SU-DHL-6 (cell line): Measurements from ENCODE around the gene RAP1GAP.

ENCODE experiments used
- H2AFZ ChIP-seq: fragments of 200-600 bp; sonication (generic); 2 replicates; pipeline ENCODE4 v1.6.1; 2014; ENCODE audit warnings: low read depth, mild to moderate bottlenecking, moderate library complexity, mixed read lengths, antibody characterized with exemption, low read length; ENCODE audit not compliant: severe bottlenecking
- H3F3A ChIP-seq: fragments of 200-600 bp; shearing (Covaris generic); 2 replicates; pipeline ENCODE4 v1.6.0; 2016; ENCODE audit warnings: antibody characterized with exemption, mild to moderate bottlenecking; ENCODE audit not compliant: insufficient read depth
- H3K27ac ChIP-seq: fragments of 200-600 bp; sonication (generic); 2 replicates; pipeline ENCODE4 v1.5.1; 2016; ENCODE audit warnings: low read depth, mild to moderate bottlenecking, low read length, moderate library complexity, mixed read lengths
- H3K27me3 ChIP-seq: fragments of 200-600 bp; sonication (generic), shearing (Covaris generic); 2 replicates; pipeline ENCODE4 v1.6.0; 2014; ENCODE audit warnings: mild to moderate bottlenecking, low read length
- H3K36me3 ChIP-seq: fragments of 200-600 bp; sonication (generic); 2 replicates; pipeline ENCODE4 v1.6.1; 2014; ENCODE audit warnings: mild to moderate bottlenecking, low read length, mixed read lengths
- H3K4me2 ChIP-seq: fragments of 300-600, 200-600 bp; shearing (Covaris generic), sonication (generic); 2 replicates; pipeline ENCODE4 v1.6.0; 2014; ENCODE audit warnings: low read length, low read depth, mild to moderate bottlenecking; ENCODE audit not compliant: poor library complexity, severe bottlenecking
- H3K4me3 ChIP-seq: fragments of 200-600 bp; sonication (generic); 2 replicates; pipeline ENCODE4 v1.5.1; 2014; ENCODE audit warnings: antibody characterized with exemption, low read length, mild to moderate bottlenecking, mixed read lengths; ENCODE audit not compliant: insufficient read depth, poor library complexity, severe bottlenecking
- H3K79me2 ChIP-seq: fragments of 200-600 bp; sonication (generic); 2 replicates; pipeline ENCODE4 v1.6.1; 2014; ENCODE audit warnings: mild to moderate bottlenecking, low read length, moderate library complexity; ENCODE audit not compliant: insufficient read depth
- H3K9ac ChIP-seq: fragments of 200-600 bp; sonication (generic); 2 replicates; pipeline ENCODE4 v1.7.0; 2014; ENCODE audit warnings: mild to moderate bottlenecking, low read length
- H3K9me2 ChIP-seq: fragments of 200-600 bp; sonication (generic); replicated peaks from 2 replicates; pipeline ENCODE4 v1.6.1; 2014; ENCODE audit warnings: low read length; ENCODE audit not compliant: insufficient read depth
- H3K9me3 ChIP-seq: fragments of 200-600 bp; sonication (generic); 2 replicates; pipeline ENCODE4 v1.6.1; 2014; ENCODE audit warnings: low read length, mixed read lengths; ENCODE audit not compliant: insufficient read depth
- H4K20me1 ChIP-seq: fragments of 200-600 bp; sonication (generic); 2 replicates; pipeline ENCODE4 v1.6.1; 2014; ENCODE audit warnings: low read depth, mild to moderate bottlenecking, antibody characterized with exemption, low read length, moderate library complexity, mixed read lengths
- EZH2phosphoT487 ChIP-seq: fragments of 200-600 bp; sonication (generic), shearing (Covaris generic); conservative IDR thresholded peaks from 2 replicates; pipeline ENCODE4 v1.6.1; 2018; ENCODE audit warnings: mild to moderate bottlenecking, antibody characterized with exemption, low read length, moderate library complexity, mixed read lengths
- TF ChIP-seq, protein P1 (sequence below): fragments of 200-600 bp; sonication (generic); IDR thresholded peaks from one replicate; pipeline ENCODE4 v1.5.1; 2017; ENCODE audit warnings: antibody characterized with exemption, mild to moderate bottlenecking, low read length, moderate library complexity; ENCODE audit not compliant: insufficient read depth, poor library complexity, severe bottlenecking

RAP1GAP gene

DNA sequence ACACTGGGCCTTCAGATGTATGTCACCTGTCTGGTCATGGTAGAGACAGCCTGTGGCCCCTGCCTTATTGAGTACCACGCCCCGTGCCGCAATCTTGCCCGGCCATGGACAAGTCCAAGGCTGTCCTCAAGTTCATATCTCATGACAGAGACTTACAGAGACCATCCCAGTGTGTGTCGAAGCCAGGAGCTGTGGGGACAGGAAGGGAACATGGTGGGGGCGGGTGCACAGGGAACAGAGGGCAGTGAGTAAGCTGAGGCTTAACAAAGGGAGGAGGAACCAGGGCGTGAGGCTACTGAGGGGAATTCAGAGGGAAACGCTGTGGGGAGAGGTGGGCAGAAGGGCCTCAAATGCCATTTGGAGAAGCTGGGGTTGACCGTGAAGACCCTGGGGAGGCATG is 84.1 kb downstream of the RAP1GAP start:
- Histone ChIP-seq H3K9me3 (no peaks in the 10 kb centered on the region), H3K36me3 (no peaks in the 10 kb centered on the region), H3K79me2 (no peaks in the 10 kb centered on the region), H3K4me3 (no peak overlapping the region), H2AFZ (no peak overlapping the region), H3K9me2 (no peaks in the 10 kb centered on the region), H3F3A (no peaks in the 10 kb centered on the region), H4K20me1 (no peaks in the 10 kb centered on the region), H3K27ac (no peak overlapping the region), H3K4me2 (no peak overlapping the region), H3K27me3 (no peaks in the 10 kb centered on the region), H3K9ac (no peak overlapping the region)
- TF ChIP-seq, protein P1, sequence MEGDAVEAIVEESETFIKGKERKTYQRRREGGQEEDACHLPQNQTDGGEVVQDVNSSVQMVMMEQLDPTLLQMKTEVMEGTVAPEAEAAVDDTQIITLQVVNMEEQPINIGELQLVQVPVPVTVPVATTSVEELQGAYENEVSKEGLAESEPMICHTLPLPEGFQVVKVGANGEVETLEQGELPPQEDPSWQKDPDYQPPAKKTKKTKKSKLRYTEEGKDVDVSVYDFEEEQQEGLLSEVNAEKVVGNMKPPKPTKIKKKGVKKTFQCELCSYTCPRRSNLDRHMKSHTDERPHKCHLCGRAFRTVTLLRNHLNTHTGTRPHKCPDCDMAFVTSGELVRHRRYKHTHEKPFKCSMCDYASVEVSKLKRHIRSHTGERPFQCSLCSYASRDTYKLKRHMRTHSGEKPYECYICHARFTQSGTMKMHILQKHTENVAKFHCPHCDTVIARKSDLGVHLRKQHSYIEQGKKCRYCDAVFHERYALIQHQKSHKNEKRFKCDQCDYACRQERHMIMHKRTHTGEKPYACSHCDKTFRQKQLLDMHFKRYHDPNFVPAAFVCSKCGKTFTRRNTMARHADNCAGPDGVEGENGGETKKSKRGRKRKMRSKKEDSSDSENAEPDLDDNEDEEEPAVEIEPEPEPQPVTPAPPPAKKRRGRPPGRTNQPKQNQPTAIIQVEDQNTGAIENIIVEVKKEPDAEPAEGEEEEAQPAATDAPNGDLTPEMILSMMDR = no peak
- TF ChIP-seq EZH2phosphoT487 = no peak

DNA sequence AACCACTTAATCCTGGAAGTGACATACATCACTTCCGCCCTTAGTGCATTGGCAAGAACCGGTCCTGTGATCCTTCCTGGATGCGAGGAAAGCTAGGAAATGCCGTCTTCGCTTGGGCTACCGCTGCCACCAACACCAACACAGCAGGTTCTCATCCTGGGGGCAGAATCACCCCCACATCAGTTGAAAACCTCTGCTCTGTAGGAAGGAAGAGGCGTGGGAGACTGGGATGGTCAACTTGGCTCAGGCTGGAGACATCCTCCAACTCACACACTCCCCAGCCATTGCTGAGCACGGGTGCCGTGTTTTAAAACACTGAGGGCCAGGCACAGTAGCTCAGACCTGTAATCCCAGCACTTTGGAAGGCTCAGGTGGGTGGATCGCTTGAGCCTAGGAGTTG is 85.1 kb downstream of the RAP1GAP start:
- H3K27ac ChIP-seq = no peak overlapping the region
- H3K36me3 ChIP-seq = no peaks in the 10 kb centered on the region
- no peaks in the 10 kb centered on the region for H3K27me3 ChIP-seq
- no peaks in the 10 kb centered on the region for H3K79me2 ChIP-seq
- H3K4me2 ChIP-seq = no peak overlapping the region
- no peak for TF ChIP-seq EZH2phosphoT487
- TF ChIP-seq, protein P1 = no peak
- no peak overlapping the region for H3K4me3 ChIP-seq
- H3K9ac ChIP-seq = no peak overlapping the region
- no peak overlapping the region for H2AFZ ChIP-seq
- H4K20me1 ChIP-seq = no peaks in the 10 kb centered on the region
- H3K9me3 ChIP-seq = no peaks in the 10 kb centered on the region
- no peaks in the 10 kb centered on the region for H3F3A ChIP-seq
- no peaks in the 10 kb centered on the region for H3K9me2 ChIP-seq

DNA sequence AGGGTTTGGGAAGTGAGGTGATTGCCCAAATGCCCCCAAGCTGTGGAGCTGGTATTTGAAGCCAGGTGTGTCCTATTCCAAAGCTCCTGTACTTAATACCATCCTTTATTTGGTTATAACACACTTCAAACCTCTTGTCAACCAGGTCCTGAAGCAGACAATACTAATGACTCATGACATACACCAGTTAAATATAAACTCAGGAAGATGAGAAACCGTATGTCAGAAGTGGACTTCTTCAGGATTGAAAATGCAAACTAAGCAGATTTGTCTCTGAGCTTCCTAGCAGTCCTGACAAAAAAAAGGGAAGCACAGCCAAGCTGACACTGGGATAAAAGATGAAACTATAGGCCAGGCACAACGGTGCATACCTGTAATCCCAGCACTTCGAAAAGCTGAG is 89.4 kb downstream of the RAP1GAP start:
- Histone ChIP-seq H2AFZ (no peak overlapping the region), H3K79me2 (no peaks in the 10 kb centered on the region), H3K27me3 (no peaks in the 10 kb centered on the region), H3K9ac (no peak overlapping the region), H3K9me3 (no peaks in the 10 kb centered on the region), H3K36me3 (no peaks in the 10 kb centered on the region), H4K20me1 (no peaks in the 10 kb centered on the region), H3K4me2 (no peak overlapping the region), H3F3A (no peaks in the 10 kb centered on the region), H3K27ac (no peak overlapping the region), H3K4me3 (no peak overlapping the region), H3K9me2 (no peaks in the 10 kb centered on the region)
- TF ChIP-seq, protein P1 = no peak
- no peak for TF ChIP-seq EZH2phosphoT487

DNA sequence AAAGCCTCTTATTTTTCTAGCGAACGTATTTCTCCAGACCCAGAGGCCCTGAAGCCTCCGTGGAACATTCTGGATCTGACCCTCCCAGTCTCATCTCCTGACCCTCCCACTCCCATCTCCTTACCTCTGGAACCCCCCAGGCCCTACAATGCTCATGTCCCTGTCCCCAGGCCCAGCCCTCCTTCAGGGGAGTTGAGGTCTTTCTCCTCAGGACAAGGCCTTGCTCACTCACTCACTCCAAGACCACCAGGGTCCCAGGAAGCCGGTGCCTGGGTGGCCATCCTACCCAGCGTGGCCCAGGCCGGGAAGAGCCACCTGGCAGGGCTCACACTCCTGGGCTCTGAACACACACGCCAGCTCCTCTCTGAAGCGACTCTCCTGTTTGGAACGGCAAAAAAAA is 91.2 kb downstream of the RAP1GAP start:
- no peaks in the 10 kb centered on the region for H3F3A ChIP-seq

More for the DNA sequence above, 91.2 kb downstream of the RAP1GAP start:
- Histone ChIP-seq H3K4me2 (no peak overlapping the region), H3K27me3 (no peaks in the 10 kb centered on the region), H3K27ac (no peak overlapping the region), H3K79me2 (no peaks in the 10 kb centered on the region), H3K9me2 (no peaks in the 10 kb centered on the region), H3K9ac (no peak overlapping the region), H2AFZ (no peak overlapping the region), H3K4me3 (no peak overlapping the region), H4K20me1 (no peaks in the 10 kb centered on the region), H3K9me3 (no peaks in the 10 kb centered on the region), H3K36me3 (no peaks in the 10 kb centered on the region)
- no peak for TF ChIP-seq EZH2phosphoT487
- TF ChIP-seq, protein P1 = no peak
